Measurements from ENCODE around the gene BOK. TPM values are rescaled to one million over a fixed set of nuclear protein-coding genes. Genes with fewer than 3 reads are reported as not detected.
"Not testable (repeated sequence)": the region's sequence is repeated elsewhere in the genome, so short reads cannot be mapped to it uniquely, and the experiment has no call there.

BOK gene
- total RNA-seq, 1 experiment from 2014 or later = not detected

DNA sequence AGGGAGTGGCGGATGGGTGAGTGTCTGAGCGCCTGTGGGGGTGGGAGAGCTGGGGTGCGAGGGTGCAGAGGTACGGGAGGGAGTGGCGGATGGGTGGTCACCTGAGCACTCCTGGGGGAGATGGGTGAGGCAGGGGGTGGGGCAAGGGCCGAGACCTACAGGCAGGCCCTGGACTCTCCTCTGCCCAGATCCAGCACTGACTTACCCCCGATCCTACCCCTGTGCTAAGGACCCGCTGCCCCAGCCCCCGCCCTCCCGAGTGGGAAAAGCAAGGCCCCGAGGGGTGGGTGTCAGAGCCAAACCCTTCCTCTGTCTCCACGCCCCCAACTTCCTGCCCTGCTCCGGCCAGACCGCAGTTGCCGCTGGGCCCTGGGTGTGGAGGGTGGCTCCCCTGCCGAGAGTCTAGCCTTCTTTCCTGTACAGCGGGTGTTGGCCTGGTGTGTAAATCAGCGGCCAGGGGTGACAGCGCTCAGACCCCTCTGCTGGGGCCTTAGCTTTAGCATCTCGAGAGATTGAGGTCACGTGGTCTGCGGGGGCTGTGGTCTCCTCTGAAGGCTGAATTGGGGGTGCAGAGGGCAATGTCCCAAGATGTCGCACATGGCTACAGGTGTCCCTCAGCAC lies 12.5 kb downstream of the BOK start:
- H3K9me2 ChIP-seq (replicated peaks; ENCODE audit: insufficient read depth, low read length) = no peaks in the 10 kb centered on the region
- no peak overlapping the region for H3K9ac ChIP-seq (ENCODE audit: low read length)
- H3K4me2 ChIP-seq (ENCODE audit: low read depth, low read length, poor library complexity, severe bottlenecking) = no peak overlapping the region
- H3K27ac ChIP-seq (ENCODE audit: low read length) = no peak overlapping the region
- H3K36me3 ChIP-seq (ENCODE audit: insufficient read depth, low read length) = no peaks in the 10 kb centered on the region; the same call in 1 of the 2 replicates
- H3K4me3 ChIP-seq (ENCODE audit: low read length) = no peak overlapping the region
- no peaks in the 10 kb centered on the region for H3K9me3 ChIP-seq (ENCODE audit: low read length)
- H4K20me1 ChIP-seq (ENCODE audit: insufficient read depth, low read depth, low read length) = no peaks in the 10 kb centered on the region
- DNase-seq = no peak
- H3K79me2 ChIP-seq (ENCODE audit: low read length) = no peaks in the 10 kb centered on the region
- H3K4me1 ChIP-seq (ENCODE audit: low read length) = no peaks in the 10 kb centered on the region
- H2AFZ ChIP-seq (ENCODE audit: low read length) = no peak overlapping the region
- no peaks in the 10 kb centered on the region for H3K27me3 ChIP-seq (ENCODE audit: low read length)

DNA sequence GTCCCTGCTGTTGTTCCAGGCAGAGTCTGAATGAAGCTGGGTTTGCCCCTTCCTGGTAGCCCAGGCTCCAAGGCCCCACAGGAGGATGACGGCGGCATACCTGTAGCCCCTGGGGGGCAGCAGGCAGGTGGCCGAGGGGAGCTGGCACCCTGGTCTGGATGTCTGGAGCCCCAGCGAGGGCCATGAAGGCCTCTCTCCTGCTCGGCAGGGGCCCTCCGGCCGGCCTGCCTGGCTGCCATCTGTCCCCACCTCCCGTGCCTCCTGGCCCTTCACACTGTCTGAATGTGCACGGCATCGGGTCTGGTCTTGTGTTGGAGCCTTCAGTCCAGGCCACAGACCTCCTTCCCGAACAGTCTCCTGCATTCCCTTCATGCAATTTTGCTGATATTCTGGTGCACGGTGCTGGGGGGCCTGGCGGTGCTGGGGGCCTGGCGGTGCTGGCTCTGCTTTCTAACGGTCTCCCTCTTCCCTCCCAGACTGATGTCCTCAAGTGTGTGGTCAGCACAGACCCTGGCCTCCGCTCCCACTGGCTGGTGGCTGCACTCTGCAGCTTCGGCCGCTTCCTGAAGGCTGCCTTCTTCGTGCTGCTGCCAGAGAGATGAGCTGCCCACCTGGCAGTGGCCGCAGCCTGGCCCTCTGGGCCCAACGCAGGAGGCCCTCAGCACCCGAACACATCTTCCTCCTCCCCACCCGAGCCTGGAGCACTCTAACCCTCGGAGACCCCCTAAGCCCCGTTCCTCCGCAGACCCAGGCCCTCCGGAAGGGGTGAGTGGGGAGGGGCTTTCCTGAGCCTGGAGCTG lies 13.5 kb downstream of the BOK start:
- Histone ChIP-seq H3K9me3 (ENCODE audit: low read length) (no peaks in the 10 kb centered on the region), H4K20me1 (ENCODE audit: insufficient read depth, low read depth, low read length) (no peaks in the 10 kb centered on the region), H2AFZ (ENCODE audit: low read length) (no peak overlapping the region), H3K36me3 (ENCODE audit: insufficient read depth, low read length) (no peaks in the 10 kb centered on the region; the same call in 1 of the 2 replicates), H3K79me2 (ENCODE audit: low read length) (no peaks in the 10 kb centered on the region), H3K4me2 (ENCODE audit: low read depth, low read length, poor library complexity, severe bottlenecking) (no peak overlapping the region), H3K27me3 (ENCODE audit: low read length) (no peaks in the 10 kb centered on the region), H3K4me1 (ENCODE audit: low read length) (no peaks in the 10 kb centered on the region), H3K4me3 (ENCODE audit: low read length) (no peak overlapping the region), H3K9me2 (replicated peaks; ENCODE audit: insufficient read depth, low read length) (no peaks in the 10 kb centered on the region), H3K9ac (ENCODE audit: low read length) (no peak overlapping the region), H3K27ac (ENCODE audit: low read length) (no peak overlapping the region)
- no peak for DNase-seq

DNA sequence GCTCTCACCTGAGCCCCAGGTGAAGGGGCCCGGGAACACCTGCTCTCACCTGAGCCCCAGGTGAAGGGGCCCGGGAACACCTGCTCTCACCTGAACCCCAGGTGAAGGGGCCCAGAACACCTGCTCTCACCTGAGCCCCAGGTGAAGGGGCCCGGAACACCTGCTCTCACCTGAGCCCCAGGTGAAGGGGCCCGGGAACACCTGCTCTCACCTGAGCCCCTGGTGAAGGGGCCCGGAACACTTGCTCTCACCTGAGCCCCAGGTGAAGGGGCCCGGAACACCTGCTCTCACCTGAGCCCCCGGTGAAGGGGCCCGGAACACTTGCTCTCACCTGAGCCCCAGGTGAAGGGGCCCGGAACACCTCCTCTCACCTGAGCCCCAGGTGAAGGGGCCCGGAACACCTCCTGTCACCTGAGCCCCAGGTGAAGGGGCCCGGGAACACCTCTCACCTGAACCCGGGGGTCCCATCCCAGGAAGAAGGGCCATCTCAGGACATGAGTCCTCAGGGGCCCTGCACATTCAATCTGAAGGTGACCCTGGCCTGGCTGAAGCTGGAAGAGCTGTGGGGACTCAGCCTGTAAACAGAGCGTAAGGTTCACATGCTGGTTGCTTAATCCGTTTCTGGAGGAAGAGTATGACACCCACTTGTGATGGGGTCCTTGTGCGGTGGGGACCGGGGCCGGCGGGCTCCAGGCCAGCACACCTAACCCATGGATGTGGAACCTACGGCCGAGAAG lies 14.5 kb downstream of the BOK start:
- not testable (repeated sequence) for H3K79me2 ChIP-seq (ENCODE audit: low read length); H3K36me3 ChIP-seq (ENCODE audit: insufficient read depth, low read length); H3K27ac ChIP-seq (ENCODE audit: low read length); H3K4me1 ChIP-seq (ENCODE audit: low read length); H3K4me3 ChIP-seq (ENCODE audit: low read length); H3K9ac ChIP-seq (ENCODE audit: low read length); DNase-seq; H2AFZ ChIP-seq (ENCODE audit: low read length); H4K20me1 ChIP-seq (ENCODE audit: insufficient read depth, low read depth, low read length); H3K9me2 ChIP-seq (replicated peaks; ENCODE audit: insufficient read depth, low read length); H3K9me3 ChIP-seq (ENCODE audit: low read length); H3K27me3 ChIP-seq (ENCODE audit: low read length); H3K4me2 ChIP-seq (ENCODE audit: low read depth, low read length, poor library complexity, severe bottlenecking)

DNA sequence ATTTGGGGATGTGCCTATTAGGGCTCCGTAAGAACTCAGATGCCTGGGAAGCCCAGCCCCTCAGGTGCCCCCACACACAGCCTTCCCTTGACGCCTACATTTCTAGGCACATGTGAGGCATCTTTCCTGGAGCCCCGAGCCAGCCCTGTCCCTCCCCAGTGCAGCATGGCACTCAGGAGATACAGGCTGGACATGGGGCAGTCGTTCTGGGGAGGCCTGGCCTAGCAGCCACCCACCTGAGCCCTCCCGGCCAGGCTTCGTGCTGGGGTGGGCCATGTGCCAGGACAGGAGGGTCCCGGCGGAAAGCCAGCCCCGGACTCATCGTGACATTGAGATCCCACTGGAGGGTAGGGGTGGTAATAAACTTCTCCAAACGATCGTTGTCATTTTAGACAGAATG lies 15.2 kb downstream of the BOK start:
- Histone ChIP-seq H3K36me3 (ENCODE audit: insufficient read depth, low read length) (no peaks in the 10 kb centered on the region; the same call in 1 of the 2 replicates), H3K27me3 (ENCODE audit: low read length) (no peaks in the 10 kb centered on the region), H3K4me1 (ENCODE audit: low read length) (no peaks in the 10 kb centered on the region), H3K9me2 (replicated peaks; ENCODE audit: insufficient read depth, low read length) (no peaks in the 10 kb centered on the region), H3K4me2 (ENCODE audit: low read depth, low read length, poor library complexity, severe bottlenecking) (no peak overlapping the region), H4K20me1 (ENCODE audit: insufficient read depth, low read depth, low read length) (no peaks in the 10 kb centered on the region), H3K9ac (ENCODE audit: low read length) (no peak overlapping the region), H2AFZ (ENCODE audit: low read length) (no peak overlapping the region), H3K9me3 (ENCODE audit: low read length) (no peaks in the 10 kb centered on the region), H3K4me3 (ENCODE audit: low read length) (no peak overlapping the region), H3K27ac (ENCODE audit: low read length) (no peak overlapping the region), H3K79me2 (ENCODE audit: low read length) (no peaks in the 10 kb centered on the region)
- DNase-seq = no peak

DNA sequence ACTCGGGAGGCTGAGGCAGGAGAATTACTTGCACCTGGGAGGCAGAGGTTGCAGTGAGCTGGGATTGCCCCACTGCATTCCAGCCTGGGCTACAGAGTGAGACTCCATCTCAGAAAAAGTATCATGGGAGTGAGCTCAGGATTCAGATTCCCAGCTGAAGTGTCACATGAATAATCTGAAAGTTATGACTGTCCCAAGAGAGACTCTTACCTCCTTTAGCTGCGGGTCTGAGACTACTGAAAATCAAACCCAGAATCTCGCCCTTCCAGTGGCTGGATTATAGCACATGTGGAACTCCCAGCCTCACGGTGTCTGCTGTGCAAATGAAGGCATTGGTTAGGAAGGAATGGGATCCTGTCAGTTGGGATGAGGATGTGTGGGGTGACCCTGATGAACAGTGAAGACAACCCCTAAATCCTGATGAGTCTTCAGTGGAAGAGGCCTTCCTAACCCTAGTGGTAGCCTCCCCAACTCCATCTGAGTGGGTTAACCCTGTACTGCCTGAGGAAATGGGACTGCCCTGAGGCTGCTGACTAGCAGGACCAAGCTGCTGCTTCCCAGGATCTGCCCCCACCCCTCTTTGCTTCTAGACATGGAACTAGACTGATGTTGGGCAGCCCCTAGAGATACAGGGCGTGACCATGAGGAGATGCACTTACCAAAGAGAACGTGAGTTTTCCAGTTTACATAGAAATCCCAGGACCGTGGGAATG lies 16.5 kb downstream of the BOK start:
- Histone ChIP-seq H3K9me3 (ENCODE audit: low read length) (no peaks in the 10 kb centered on the region), H3K36me3 (ENCODE audit: insufficient read depth, low read length) (no peaks in the 10 kb centered on the region; the same call in 1 of the 2 replicates), H3K4me3 (ENCODE audit: low read length) (no peak overlapping the region), H3K9me2 (replicated peaks; ENCODE audit: insufficient read depth, low read length) (no peaks in the 10 kb centered on the region), H3K27ac (ENCODE audit: low read length) (no peak overlapping the region), H3K27me3 (ENCODE audit: low read length) (no peaks in the 10 kb centered on the region), H3K79me2 (ENCODE audit: low read length) (no peaks in the 10 kb centered on the region), H2AFZ (ENCODE audit: low read length) (no peak overlapping the region), H3K4me2 (ENCODE audit: low read depth, low read length, poor library complexity, severe bottlenecking) (no peak overlapping the region), H3K9ac (ENCODE audit: low read length) (no peak overlapping the region), H4K20me1 (ENCODE audit: insufficient read depth, low read depth, low read length) (no peaks in the 10 kb centered on the region), H3K4me1 (ENCODE audit: low read length) (no peaks in the 10 kb centered on the region)
- no peak for DNase-seq

DNA sequence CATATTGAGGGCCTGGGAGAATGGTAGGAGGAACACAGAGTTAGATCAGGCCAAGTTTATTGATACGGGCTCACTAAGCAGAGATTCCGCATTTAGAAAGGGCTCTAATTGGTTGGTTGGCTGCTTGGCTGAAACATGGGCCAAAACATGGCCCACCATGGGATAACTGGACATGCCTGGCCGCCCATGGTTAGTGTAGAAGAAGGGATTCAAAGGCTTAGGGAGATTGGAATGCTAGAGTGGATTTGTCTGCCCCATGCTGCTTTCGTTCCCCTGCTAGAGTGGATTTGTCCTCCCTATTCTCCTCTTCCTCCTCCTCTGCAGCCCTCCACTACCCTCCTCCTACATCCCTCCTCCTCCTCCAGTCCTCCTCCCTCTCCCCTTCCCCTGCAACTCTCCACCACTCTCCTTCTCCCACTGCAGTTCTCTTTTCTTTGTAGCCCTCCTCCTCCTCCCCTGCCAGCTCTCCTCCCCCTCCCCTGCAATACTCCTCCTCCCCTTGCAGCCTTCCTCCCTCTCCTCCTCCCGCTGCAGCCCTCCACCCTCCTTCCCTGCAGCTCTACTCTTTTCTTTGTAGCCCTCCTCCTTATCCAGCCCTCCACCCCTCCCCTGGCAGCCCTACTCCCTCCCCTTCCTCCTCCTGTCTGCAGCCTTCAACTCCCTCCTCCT lies 17.2 kb downstream of the BOK start:
- Histone ChIP-seq H4K20me1 (ENCODE audit: insufficient read depth, low read depth, low read length) (no peaks in the 10 kb centered on the region), H3K27ac (ENCODE audit: low read length) (no peak overlapping the region), H3K9ac (ENCODE audit: low read length) (no peak overlapping the region), H3K79me2 (ENCODE audit: low read length) (no peaks in the 10 kb centered on the region), H3K4me3 (ENCODE audit: low read length) (no peak overlapping the region), H2AFZ (ENCODE audit: low read length) (no peak overlapping the region), H3K9me2 (replicated peaks; ENCODE audit: insufficient read depth, low read length) (no peaks in the 10 kb centered on the region), H3K4me1 (ENCODE audit: low read length) (no peaks in the 10 kb centered on the region), H3K36me3 (ENCODE audit: insufficient read depth, low read length) (no peaks in the 10 kb centered on the region; the same call in 1 of the 2 replicates), H3K9me3 (ENCODE audit: low read length) (no peaks in the 10 kb centered on the region), H3K27me3 (ENCODE audit: low read length) (no peaks in the 10 kb centered on the region), H3K4me2 (ENCODE audit: low read depth, low read length, poor library complexity, severe bottlenecking) (no peak overlapping the region)
- DNase-seq = no peak

DNA sequence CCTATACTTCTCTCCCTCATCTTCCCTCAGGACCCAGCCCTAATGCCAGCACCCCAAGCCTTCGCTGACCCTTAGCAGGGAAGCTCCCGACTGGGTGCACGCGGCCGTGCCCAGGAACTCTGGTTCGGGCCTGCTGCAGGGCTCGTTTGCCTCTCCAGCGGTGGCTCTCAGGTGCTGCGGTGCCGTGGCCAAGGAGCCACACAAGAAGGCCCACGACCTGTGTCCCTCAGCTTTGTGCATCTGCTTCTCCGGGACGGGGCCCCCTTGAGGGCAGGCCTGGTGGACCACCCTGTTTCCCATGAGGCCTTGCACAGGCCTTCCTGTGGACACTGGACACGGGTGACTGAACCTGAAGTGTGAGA lies 17.7 kb downstream of the BOK start:
- no peak overlapping the region for H3K4me3 ChIP-seq (ENCODE audit: low read length)

More for the DNA sequence above, 17.7 kb downstream of the BOK start:
- Histone ChIP-seq H3K27me3 (ENCODE audit: low read length) (no peaks in the 10 kb centered on the region), H3K4me2 (ENCODE audit: low read depth, low read length, poor library complexity, severe bottlenecking) (no peak overlapping the region), H3K9me2 (replicated peaks; ENCODE audit: insufficient read depth, low read length) (no peaks in the 10 kb centered on the region), H2AFZ (ENCODE audit: low read length) (no peak overlapping the region), H3K79me2 (ENCODE audit: low read length) (no peaks in the 10 kb centered on the region), H3K9ac (ENCODE audit: low read length) (no peak overlapping the region), H3K36me3 (ENCODE audit: insufficient read depth, low read length) (no peaks in the 10 kb centered on the region; the same call in 1 of the 2 replicates), H3K27ac (ENCODE audit: low read length) (no peak overlapping the region), H4K20me1 (ENCODE audit: insufficient read depth, low read depth, low read length) (no peaks in the 10 kb centered on the region), H3K9me3 (ENCODE audit: low read length) (no peaks in the 10 kb centered on the region), H3K4me1 (ENCODE audit: low read length) (no peaks in the 10 kb centered on the region)
- DNase-seq = no peak

Measured in Karpas-422 (cell line).